GM20000 (cell line): ENCODE results near the gene NPTN.
"Not testable (repeated sequence)": the region's sequence is repeated elsewhere in the genome, so short reads cannot be mapped to it uniquely, and the experiment has no call there.

Experiments
- DNase-seq: peaks from one replicate; pipeline ENCODE4 v3.0.0; 2012; ENCODE audit warnings: low spot score
- TF ChIP-seq, protein P1 (sequence below): IDR thresholded peaks from 2 replicates; pipeline ENCODE4 v1.5.1; 2012; ENCODE audit warnings: mild to moderate bottlenecking, control low read depth; ENCODE audit errors: extremely low read depth, missing control alignments

NPTN gene

DNA sequence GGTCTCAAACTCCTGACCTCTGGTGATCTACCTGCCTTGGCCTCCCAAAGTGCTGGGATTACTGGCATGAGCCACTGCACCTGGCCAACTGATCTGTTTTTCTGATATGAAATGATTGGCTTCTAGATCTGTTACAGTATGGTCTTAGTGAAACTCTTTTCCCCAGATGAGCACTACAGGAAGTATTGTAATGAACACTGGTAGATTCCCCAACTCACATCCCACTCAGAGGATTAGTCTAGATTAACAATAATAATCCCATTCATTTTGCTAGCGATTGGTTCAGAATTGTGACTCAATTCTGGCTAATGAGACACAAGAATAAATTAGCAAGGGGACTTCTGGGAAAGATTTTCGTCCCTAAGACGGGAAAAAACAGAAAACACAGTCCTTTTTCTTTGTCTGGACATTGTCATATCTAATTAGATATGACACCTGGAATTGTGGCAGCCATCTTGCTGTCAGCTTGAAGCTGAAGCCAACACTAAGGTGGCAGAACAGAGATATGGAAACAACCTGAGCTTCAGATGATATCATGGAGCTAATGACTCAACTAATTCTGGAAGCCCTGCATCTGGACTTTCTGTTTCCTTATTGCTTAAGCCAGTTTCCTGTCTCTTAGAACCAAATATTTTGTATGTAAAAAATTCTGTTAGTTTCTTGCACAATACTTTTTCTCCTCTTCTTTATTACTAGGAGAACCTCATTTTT lies 17.4 kb upstream of the NPTN start:
- TF ChIP-seq, protein P1, sequence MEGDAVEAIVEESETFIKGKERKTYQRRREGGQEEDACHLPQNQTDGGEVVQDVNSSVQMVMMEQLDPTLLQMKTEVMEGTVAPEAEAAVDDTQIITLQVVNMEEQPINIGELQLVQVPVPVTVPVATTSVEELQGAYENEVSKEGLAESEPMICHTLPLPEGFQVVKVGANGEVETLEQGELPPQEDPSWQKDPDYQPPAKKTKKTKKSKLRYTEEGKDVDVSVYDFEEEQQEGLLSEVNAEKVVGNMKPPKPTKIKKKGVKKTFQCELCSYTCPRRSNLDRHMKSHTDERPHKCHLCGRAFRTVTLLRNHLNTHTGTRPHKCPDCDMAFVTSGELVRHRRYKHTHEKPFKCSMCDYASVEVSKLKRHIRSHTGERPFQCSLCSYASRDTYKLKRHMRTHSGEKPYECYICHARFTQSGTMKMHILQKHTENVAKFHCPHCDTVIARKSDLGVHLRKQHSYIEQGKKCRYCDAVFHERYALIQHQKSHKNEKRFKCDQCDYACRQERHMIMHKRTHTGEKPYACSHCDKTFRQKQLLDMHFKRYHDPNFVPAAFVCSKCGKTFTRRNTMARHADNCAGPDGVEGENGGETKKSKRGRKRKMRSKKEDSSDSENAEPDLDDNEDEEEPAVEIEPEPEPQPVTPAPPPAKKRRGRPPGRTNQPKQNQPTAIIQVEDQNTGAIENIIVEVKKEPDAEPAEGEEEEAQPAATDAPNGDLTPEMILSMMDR, result no peak
- no peak for DNase-seq

DNA sequence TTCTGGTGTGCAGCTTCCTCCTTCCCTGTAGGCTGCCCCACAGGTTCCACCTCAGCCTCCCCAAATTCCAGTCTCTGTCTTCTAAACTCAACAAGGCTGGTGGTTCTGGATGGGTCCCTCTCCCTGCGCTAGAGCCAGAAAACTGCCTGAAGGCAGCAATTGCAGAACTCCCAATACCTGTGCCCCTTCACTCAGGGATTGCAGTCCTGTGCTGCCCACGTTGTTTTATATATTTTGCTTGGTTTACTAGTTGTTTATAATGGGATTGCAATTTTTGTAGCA lies 14.8 kb upstream of the NPTN start:
- TF ChIP-seq, protein P1, result no peak
- DNase-seq, result no peak

DNA sequence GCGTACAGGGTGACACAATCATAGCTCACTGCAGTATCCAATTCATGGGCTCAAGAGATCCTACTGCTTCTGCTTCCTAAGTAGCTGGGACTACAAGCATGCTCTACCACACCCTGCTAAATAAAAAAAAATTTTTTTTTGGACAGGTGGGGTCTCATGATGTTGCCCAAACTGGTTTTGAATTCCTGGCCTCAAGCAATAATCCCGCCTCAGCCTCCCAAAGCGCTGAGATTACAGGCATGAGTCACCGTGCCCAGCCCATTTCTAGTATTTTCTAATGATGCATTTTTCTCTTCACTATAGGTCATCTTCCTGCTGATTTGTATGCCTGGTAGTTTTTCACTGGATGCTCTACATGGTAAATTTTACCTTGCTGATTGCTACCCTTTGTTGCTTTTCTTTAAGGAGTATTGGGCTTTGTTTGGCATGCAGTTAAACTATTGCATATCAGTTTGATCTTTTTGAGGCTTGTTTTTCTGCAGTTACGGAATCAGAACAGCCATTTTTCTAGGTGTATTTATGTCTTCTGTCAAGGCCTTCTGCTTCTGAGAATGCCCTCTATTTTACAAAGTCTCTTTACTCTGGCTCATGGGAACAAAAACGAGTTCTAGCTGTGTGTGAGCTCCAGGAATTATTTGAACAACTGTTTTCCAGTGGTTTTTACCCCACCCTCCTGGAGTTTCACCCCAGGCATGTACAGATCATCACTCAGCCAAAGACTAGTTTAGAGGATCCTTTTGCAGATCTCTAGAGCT lies 14.2 kb upstream of the NPTN start:
- no peak for DNase-seq
- TF ChIP-seq, protein P1, result no peak

DNA sequence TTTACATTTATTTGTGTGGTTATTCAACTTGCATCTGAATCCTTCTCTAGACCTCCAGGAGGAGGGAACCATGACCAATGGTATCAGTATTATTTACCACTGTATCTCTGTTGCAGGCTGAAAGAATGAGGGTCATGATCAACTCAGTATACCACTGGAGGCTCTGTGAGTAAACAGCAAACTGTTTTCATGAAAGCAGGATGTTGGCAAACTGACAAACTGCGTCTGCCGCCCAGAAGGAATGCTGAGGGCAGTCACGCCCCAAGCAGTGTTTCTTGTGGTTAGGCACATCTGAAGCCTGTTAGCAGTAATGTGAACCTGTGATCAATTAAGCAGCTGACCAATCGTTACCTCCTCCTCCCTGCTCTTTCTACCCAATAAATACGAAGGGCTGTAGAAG lies 6.3 kb upstream of the NPTN start:
- DNase-seq, result not testable (repeated sequence)

DNA sequence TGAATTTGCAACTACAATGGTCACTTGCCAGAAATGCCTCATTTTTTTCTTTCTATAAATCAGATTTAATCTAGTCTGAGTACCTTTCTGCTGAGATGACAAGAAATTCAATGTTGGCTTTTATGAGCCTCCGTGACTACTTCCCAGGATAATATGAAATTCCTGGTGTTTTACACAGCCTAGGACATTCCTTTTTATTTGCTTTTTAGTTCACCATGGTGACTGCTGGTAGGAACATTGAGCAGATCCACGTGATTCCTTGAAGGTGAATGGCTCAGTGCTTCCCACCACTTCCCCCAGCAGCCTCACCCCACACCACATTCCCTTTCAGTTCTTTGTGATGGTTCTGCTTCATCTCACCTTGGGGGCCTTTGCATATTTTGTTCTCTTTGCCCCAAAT lies 4.3 kb upstream of the NPTN start:
- DNase-seq, result no peak
- TF ChIP-seq, protein P1, result no peak

DNA sequence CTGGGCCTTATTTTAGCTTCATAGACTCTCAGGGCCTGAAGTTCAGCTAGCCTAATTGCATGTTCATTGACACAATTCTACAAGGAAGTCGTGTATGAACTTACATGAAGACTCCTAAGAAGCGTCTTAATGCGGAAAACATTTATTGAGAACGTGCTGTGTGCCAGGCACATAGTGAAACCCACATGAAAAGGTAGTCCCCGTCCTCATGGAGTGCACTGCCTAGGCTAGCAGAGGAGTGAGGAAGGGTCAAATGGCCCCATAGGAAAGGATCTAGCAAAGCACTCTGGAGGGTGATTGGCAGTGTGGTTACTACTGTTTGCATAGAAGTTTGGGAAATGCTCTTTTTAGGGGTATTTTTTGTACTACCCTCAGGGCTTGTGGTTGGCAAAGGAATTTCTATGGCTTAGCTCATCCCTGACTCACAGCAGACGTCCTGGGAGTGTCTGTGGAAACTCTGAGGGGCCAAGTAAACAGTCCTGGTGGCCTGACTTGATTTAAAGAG lies 854 bp upstream of the NPTN start:
- no peak for DNase-seq

DNA sequence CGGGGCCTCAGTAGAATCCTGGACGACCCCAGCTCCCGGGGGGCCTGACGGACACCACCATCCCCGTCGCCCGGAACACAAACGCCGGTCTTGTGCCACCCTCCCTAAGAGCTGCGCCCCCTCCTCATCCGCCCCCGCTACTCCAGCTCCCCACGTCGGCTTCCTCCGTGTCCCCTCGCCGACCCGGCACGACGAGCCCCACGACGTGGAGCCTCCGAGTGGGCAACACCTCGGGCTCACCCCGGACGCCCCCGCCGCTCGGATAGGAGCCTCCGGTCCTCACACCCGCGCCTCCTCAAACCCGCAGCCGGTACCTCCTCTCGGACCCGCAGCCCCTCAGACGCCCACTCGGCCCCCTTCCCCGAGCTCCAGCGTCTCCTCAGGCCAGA lies 525 bp downstream of the NPTN start:
- no peak for DNase-seq
- TF ChIP-seq, protein P1, result no peak

More for the DNA sequence above, 854 bp upstream of the NPTN start:
- TF ChIP-seq, protein P1, result no peak
